GM19468 (cell line): ENCODE data around the gene NFATC4.
"Not testable (repeated sequence)": the region's sequence is repeated elsewhere in the genome, so short reads cannot be mapped to it uniquely, and the experiment has no call there.

Experiments used
- ATAC-seq: cut with Tn5 transposase; IDR thresholded peaks from one replicate; pipeline ENCODE4 v1.9.1; 2021; ENCODE audit warnings: mild to moderate bottlenecking, moderate library complexity, moderate number of reproducible peaks; ENCODE audit not compliant: unreplicated experiment; ENCODE audit errors: extremely low read depth

The NFATC4 gene

GRCh38 chr14:24385524-24385923 lies 17.5 kb downstream of the NFATC4 start:
- ATAC-seq, result no peak

- no peak for ATAC-seq
These were observed 19.0 kb downstream of the NFATC4 start for GRCh38 chr14:24387009-24387345.

- ATAC-seq, result not testable (repeated sequence)
These were observed 19.6 kb downstream of the NFATC4 start for GRCh38 chr14:24387579-24387978.

- no peak for ATAC-seq
These were observed 20.6 kb downstream of the NFATC4 start for GRCh38 chr14:24388474-24389179.

GRCh38 chr14:24389226-24389848 lies 21.4 kb downstream of the NFATC4 start:
- ATAC-seq, result no peak

GRCh38 chr14:24390701-24391468 lies 22.9 kb downstream of the NFATC4 start:
- no peak for ATAC-seq

GRCh38 chr14:24392325-24393091 lies 24.5 kb downstream of the NFATC4 start:
- no peak for ATAC-seq

- ATAC-seq, result no peak
These were observed 26.3 kb downstream of the NFATC4 start for GRCh38 chr14:24394275-24394674.

- no peak for ATAC-seq
These were observed 27.9 kb downstream of the NFATC4 start for GRCh38 chr14:24395609-24396582.

- no peak for ATAC-seq
These were observed 29.8 kb downstream of the NFATC4 start for GRCh38 chr14:24397639-24398292.

- no peak for ATAC-seq
These were observed 30.3 kb downstream of the NFATC4 start for GRCh38 chr14:24398293-24398652.

- ATAC-seq, result no peak
These were observed 30.9 kb downstream of the NFATC4 start, which contains the start of gene NYNRIN for GRCh38 chr14:24398653-24399446. TSS of gene NYNRIN (plus strand) at chr14:24399003. CDS start at chr14:24399247, 244 bp downstream.

GRCh38 chr14:24399447-24399822 lies 31.5 kb downstream of the NFATC4 start:
- ATAC-seq, result no peak

- ATAC-seq, result no peak
These were observed 32.2 kb downstream of the NFATC4 start for GRCh38 chr14:24399999-24400718.

- no peak for ATAC-seq
These were observed 34.1 kb downstream of the NFATC4 start for GRCh38 chr14:24401810-24402702.

GRCh38 chr14:24403294-24403998 lies 35.5 kb downstream of the NFATC4 start:
- no peak for ATAC-seq
